HG03159 (cell line): ENCODE results near the gene MUC6.

Source experiments
- ATAC-seq: cut with Tn5 transposase; IDR thresholded peaks from one replicate; pipeline ENCODE4 v1.9.1; 2021; ENCODE audit warnings: mild to moderate bottlenecking, moderate library complexity; ENCODE audit not compliant: unreplicated experiment

Gene MUC6

DNA sequence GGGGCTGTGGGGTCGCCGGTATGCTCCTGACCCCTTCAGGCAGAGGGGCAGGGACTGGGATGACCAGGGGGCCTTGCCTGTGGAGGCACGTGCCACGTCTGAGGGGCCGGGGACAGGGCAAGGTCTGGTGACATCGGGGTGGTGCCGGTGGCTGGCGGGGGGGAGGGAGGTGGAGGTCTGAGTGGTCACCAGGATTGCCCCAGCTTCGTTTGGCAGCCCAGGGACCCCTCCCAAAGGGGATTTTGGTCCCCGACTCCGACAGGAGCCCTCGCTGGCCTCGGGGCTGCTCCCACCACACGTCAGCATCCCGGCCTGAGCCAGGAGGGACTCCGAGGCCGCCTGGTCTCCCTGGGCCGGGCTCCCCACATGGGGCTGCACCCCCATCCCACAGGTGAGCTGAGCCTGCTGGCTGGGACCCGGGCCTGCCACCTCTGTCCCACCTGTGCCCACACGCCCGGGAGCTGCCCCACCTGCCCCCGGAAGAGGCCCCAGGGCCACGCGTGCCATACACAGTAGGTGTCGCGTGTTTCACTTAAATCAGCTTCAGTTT is 1.1 kb upstream of the MUC6 start:
- ATAC-seq: no peak

DNA sequence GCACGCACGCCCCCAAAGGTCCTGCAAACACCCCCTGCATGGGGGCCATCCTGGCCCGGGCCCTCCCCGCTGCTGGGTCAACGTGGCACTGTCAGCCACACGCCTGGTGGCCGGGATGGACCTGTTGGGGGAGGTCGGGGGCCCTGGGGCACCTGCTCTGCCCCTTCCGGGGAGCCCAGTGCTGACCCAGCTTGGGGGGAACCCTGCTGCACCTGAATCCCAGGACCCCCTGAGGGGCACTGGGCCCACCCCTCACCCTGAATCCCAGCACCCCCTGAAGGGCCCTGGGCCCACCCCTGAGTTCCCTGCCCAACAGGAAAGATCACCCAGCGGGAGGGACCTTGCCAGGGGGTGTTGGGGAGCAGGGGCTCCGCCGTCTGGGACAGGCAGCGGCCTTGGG is 413 bp upstream of the MUC6 start:
- ATAC-seq: no peak

DNA sequence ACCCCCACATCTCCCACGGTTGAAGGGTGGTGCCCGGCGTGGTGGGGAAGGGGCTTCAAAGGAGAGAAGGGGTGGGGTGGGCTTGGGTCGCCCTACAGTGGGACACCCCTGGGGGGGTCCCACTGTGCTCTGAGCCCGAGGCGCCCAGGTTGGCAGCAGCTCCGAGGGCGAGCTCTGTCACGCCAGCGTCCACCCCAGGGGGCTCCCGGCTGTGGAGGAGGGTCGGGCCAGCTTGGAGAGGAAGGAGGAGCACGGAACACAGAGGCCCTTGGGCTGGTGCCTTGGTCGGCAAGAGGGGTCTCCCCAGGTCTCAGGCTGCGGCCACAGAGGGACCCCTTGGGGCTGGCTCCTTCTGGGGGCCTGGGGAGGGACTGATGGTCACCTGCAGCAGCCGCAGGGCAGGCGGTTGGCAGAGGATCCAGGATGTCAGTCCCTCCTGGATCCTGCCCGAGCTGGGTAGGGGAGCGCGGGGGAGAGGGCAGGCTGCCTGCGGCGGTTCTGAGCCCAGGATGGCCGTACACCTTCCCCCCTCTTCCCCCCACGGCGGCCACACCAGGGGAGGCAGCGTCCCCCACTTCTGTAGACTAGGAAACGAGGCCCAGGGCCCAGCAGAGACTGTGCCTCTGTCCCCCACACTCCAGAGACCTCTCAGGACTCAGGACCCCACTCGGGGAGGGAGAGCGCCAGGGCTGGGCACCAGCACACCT is 788 bp downstream of the MUC6 start:
- no peak for ATAC-seq

DNA sequence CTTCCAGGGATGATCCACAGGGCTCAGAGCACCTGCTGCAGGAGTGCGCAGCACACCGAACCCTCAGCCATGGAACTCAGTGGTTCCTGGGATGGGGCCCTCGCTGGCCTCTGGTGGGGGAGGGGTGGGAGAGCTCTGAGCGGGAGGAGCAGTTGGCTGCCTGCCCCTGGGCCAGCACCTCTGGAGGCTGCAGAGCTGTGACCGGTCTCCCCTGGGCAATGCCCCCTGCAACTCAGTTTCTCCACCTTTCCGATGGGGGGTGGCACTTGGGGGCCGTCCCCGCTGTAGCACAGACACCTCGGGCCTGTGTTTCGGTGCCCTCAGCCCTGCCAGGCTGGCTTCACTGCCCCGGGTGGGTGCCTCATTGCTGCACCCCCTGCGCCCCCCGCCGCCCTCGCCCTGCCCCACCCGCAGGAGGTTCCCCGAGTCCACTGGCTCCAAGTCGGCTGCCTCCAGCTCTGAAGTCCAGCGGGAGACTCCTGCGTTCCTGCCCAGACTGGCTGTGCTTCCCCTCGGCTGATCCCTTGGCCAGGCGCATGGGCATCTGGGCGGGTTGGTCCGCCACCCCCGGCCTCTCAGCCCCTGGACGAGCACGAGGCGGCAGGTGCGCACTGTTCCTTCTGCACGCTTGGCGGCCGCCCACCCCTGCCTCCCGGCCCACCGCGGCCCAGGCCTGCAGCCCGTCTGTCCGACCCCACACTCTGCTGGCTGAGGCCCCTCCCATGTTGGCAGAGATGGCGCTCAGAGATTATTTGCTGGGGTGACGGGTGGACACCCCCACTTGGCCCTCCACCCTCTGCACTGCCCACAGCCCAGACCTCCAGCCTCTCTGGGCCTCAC is 1.8 kb downstream of the MUC6 start:
- no peak for ATAC-seq

DNA sequence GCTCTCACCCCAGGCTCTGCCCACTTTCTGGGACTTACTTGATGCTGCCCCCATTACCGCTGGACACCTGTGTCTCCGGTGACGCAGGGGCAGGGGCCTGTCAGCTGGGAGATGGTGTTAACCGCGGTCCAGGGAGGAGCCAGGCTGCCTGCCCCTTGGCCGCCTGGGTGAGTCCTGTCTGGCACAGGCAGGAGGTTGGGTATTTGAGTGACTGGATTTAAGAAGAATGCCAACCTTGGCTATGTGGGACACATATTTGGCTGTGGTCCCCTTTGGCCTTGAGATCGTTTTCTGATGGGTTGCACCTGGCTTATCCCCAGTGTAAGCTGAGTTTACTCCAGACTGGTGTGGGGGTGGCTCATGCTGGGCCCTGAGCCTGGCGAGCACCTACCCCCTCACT is 2.5 kb downstream of the MUC6 start:
- ATAC-seq: no peak

DNA sequence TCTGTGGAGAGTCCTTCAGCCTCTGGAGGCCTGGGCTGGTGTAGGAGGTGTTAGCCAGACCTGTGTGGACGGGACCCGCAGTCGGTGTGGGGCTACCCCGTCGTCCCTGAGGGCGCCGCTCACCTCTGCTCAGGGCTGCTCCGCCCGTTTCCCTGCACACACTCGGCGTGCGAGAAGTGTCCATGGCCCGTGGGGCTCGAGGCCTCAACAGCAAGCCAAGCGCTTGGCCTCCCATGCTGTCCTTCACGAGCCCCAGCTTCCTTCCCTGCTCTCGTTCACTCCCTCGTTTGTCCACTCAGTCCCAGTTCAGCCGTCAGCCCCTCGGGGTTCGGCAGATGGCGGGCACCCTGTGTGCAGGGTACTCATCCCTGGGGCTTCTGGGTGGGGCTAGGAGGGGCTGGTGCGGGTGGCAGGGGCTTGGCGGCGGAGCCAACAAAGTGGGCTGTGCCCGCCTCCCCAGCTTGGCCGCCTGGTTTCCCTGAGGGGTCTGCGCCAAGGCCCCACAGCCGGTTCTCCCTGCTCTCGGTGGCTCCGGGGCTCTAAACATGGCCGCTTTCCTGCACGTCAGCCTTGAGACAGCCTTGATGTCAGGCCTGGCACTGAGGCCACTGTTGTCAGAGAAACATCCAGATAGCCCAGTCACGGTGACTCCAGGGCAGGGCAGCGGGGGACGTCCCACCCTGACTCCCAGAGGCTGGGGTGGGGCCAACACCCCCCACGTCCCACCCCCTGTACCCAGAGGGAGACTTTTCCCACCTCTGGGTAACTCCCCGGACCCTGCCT is 3.3 kb downstream of the MUC6 start:
- no peak for ATAC-seq

DNA sequence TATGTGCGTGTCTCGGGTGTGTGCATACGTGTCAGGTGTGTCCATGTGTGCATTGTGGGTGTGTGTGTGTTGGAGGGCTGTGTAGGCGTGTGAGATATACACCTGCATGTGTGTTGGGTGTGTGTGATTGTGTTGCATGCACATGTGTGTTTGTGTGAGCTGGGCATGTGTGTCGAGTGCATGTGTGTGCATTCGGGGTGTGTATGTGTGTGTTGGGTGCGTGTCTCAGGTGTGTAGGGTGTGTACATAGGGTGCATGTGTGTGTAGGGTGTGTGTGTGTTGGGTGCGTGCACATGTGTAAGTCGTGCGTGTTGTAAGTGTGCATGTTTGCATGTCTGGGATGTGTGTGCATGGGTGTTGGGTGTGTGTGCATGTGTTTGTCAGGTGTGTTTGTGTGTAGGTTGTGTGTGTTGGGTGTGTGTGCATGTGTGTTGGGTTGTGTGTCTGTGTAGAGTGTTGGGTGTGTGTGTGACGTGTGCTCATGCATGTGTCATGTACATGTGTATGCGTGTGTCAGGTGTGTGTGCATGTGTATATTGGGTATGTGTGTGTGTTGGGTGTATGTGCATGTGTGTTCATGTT is 4.1 kb downstream of the MUC6 start:
- no peak for ATAC-seq

DNA sequence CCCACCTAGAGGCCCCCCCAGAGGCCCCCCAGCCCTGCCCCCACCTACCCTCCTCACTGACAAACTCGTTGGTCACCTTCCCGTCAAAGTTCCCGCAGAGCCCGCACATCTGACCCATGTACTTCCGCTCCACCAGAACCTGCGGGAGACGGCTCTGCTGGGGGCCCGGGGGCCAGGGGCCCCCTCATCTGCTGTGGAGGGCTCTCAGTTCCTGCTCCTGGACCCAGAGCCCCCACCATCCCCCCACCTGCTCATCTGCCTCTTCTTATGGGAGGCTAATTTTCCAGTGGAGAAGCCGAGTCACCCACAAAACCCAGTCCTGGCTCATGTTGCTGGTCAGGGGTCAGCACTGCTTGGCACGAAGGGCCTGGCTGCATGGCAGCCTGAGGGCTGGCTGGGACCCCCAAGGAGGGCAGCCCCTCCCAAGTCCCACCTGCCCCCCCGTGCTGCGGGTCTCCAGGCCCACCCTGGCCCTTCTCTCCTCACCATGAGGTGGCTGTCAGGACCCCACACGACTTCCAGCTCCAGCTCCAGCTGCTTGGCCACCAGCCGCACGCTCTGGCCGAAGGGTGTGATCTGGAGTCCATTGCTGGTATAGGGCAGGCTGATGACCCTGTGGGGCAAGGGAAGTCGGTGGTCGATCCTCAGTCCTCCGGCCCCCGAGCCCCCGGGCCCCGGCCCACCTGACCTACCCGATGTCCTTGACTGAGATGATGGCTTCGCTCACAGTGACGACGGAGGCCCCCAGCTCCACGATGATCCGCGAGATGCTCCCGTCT is 5.2 kb downstream of the MUC6 start:
- no peak for ATAC-seq

DNA sequence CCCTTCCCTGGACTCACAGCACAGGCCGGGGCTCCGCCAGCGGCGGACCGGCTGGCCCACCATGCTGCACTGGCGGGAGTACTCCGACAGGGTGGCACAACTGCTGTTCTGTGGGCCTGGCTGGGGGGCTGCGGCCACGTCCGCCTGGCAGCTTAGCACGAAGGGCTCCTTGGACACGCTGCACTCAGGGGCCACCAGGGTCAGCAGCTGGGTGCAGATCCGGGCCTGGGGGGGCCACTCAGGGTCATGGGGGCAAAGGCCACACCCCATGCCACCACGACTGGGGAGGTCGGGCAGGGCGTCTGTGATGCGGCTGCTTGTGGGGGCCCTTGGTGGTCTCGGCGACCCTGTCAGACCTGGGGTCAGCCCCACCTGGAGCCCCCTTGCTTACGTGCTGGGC is 6.0 kb downstream of the MUC6 start:
- ATAC-seq: no peak

DNA sequence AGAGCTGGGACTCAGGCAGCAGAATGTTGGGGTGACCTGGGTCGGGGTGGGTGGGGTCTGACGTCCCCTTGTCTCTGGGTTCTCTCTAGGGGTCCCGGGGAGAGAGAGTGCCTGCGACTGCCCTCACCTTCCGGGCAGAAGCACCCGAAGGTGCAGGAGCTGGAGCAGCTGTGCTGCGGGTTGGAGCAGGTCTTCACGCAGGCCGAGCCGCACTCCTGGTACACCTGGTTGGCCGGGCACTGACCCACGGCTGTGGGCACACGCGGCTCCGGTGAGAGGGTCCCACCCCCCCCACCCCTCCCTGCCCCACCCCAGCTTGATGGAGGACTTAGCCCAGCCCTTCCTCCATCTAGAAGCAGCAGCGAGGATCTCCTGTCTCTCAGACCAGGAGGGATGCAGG is 6.4 kb downstream of the MUC6 start:
- no peak for ATAC-seq

DNA sequence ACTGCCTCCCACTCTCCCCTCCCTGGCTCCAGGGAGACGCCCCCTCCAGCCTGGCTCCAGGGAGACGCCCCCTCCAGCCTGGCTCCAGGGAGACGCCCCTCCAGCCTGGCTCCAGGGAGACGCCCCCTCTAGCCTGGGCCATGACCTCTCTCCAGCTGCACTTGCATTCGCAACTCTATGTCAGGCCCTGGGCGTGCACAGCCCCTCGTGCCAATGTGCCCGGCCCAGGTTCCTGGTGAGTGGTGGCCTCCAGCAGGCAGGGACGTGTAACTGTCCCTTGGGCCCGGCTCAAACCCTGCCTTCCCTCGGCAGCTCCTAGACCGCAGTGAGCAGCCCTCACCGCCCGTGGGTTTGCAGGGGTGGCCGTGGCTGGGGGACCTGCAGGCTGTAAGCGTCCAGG is 6.9 kb downstream of the MUC6 start:
- ATAC-seq: no peak

DNA sequence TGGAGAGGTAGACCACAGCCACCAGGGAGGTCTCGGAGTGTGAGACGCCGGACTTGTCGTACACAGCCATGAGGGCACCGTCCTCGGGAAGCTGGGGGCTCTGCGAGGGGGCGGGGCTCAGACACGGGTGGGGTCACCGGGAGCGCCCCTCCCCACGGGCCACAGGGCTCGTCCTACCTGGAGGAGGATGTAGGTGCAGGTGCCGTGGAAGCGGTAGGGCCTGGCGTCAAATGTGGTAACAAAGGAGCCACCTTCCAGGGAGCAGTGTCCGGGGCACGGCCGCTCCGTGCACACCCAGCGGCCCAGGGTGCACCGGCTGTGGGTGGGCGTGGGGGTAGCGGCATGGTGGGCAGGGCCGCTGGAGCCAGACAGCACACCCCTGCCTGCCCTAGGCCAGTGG is 7.5 kb downstream of the MUC6 start:
- no peak for ATAC-seq

DNA sequence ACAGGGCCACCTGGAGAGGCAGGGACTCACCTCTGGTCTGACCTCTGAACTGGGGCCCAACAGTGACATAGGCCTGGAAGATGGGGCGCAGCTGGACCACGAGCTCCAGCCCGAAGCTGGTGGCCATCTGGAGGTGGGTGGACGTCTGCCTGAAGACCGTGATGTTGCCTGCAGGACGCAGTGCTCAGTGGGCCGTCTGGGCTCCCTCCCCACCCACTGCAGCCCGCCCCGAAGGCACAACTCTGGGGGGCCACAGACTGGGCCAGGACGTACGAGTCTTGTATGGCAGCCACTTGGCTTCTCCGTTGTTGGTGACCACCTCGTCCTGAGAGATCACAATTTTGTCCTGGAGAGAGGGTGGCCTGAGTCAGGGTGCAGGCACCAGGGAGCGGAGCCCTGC is 7.9 kb downstream of the MUC6 start:
- no peak for ATAC-seq

DNA sequence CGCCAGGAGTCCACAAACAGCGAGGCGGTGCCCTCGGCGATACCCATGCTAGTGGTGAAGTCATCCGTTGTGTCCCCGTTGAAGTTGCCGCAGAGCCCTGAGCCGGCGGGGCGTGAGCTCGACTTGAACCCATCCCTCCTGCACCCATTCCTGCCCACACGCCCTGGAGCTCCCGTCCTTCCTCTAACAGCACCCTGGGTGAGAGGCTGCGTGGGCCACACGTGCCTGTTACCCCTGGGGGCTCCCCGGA is 8.3 kb downstream of the MUC6 start:
- no peak for ATAC-seq

DNA sequence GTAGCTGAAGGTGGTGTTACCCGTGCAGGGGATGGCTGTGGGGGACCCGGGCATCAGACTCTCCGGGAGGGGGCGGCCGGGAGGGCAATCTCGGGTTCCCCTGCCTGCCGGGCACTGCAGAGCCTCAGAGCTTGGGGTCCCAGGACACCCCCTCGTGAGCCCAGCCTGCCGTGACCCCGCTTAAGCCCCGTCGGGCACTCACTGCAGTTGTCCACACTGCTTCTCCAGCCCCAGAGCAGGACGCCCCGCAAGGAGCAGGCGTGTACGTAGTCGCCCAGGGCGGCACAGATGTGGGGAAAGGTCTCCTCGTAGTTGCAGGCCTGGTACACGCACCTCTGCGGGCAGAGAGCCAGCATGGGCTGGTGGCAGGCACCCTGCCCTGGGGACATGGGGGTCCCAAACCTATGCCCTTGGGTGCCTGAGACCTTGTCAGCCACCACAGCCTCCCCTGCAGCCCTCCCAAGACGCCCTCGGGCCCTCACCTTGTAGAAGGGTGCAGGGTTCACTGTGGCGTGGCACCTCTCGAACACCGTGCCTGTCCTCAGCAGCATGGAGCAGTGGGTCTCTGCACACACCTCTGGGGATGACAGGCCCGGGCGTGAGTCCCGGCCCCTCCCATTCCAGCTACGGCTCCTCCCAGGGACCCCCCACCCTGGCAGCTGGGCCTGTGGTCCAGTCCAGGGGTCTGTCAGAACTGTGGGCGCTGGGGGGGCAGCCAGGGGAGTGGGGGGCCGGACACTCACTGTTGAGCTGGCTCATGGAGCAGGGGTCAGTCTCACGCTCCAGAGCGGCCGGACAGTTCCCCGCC is 8.8 kb downstream of the MUC6 start:
- no peak for ATAC-seq

DNA sequence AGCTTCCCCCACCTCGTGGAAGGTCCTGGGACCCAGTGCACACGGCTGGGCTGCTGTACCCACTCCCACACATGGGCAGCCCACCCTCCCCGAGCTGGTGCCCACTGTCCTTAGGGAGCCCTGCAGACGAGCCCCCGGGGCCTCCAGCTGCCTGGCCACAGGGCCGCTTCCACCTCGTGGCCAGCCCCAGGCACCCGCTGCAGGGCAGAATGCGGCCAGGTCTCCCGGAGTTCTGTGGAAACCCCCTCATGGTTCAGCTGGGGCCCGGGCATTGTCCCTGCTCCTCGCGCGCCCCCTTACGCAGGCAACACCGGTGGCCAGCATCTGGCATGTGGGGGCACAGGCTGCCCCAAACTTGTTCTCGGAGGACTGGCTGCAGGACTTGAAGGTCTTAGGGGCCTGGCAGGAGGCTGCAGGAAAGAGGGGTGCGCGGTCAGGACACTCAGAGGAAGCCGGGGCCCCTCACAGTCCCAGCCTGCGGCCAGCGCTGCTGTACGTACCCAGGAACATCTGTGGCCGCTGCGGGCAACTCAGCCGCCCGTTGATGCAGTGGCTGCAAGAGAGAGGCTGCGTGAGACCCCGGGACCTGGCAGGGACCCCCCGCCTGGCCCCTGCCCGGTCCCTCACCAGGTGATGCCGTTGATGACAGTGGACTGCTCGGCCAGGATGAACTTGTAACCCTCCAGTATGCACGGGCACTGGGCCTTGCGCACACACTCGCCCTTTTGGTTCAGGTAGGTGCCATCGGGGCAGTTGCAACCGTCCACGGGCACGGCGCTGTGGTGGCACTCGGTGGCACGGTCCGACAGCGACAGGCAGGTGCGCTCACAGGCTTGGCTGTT is 9.7 kb downstream of the MUC6 start:
- ATAC-seq: no peak

DNA sequence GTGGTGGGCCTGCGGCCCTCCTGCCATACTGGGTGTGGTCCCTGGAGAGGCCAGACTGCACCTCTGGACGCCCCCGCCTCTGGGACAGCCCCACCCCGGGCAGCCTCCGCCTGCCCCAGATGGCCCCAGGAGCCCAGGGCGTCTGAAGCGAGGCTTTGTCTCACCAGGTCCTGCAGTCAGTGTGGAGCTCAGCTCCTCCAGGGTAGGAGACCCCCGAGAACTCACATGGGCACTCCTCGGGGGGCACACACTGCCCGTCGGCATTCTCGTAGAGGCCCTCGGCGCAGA is 10.4 kb downstream of the MUC6 start:
- no peak for ATAC-seq

DNA sequence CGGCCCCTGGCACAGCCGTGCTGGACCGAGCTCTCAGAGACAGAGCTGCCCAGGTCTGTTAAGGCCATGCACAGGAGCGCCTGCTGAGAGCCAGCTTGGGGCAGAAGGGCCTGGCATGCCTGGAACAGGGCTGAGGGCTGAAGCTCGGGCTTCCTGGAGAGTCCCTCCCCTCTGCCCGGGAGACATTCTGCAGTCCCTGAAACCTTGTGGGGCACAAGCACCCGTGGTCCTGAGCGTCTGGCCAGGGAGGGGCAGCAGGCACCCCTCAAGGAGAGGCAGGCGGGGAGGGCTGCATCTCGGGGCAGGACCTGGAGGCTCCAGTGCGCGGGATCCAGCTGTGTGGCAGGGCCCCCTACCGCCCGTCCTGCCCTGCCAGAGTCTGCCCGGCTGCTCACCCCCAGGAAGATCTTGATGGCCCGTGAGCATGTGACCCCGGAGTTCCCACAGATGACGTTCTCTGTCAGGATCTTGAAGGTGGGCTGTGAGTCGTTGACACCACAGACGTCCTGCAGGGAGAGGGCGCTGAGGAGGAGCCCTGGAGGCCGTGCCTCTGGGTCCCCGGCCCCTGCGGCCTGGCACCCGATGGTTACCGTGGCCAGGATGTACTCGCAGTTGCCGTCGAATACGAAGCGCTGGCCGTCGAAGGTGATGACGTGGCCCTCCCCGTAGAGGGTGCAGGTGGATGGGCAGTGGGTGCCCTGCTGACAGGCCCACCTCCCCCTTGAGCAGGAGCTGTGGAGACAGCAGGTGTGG is 10.9 kb downstream of the MUC6 start:
- ATAC-seq: no peak
